ENCODE measurements around the gene ZNF189.

ZNF189 gene

GRCh38 chr9:101428909-101429308 lies 30.3 kb downstream of the ZNF189 start:
- no peak for DNase-seq (ENCODE audit: extremely low read depth, low read depth)
- no peak overlapping the region for H3K4me3 ChIP-seq (replicated peaks; ENCODE audit: low read depth, low read length)
- TF ChIP-seq, protein P1, sequence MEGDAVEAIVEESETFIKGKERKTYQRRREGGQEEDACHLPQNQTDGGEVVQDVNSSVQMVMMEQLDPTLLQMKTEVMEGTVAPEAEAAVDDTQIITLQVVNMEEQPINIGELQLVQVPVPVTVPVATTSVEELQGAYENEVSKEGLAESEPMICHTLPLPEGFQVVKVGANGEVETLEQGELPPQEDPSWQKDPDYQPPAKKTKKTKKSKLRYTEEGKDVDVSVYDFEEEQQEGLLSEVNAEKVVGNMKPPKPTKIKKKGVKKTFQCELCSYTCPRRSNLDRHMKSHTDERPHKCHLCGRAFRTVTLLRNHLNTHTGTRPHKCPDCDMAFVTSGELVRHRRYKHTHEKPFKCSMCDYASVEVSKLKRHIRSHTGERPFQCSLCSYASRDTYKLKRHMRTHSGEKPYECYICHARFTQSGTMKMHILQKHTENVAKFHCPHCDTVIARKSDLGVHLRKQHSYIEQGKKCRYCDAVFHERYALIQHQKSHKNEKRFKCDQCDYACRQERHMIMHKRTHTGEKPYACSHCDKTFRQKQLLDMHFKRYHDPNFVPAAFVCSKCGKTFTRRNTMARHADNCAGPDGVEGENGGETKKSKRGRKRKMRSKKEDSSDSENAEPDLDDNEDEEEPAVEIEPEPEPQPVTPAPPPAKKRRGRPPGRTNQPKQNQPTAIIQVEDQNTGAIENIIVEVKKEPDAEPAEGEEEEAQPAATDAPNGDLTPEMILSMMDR (IDR thresholded peaks at IDR 0.05; ENCODE audit: low read depth, low read length, missing control alignments), result no peak

GRCh38 chr9:101429736-101430135 lies 31.1 kb downstream of the ZNF189 start:
- TF ChIP-seq, protein P1 (IDR thresholded peaks at IDR 0.05; ENCODE audit: low read depth, low read length, missing control alignments), result no peak
- no peak for DNase-seq (ENCODE audit: extremely low read depth, low read depth)
- H3K4me3 ChIP-seq (replicated peaks; ENCODE audit: low read depth, low read length), result no peak overlapping the region

- no peak for DNase-seq (ENCODE audit: extremely low read depth, low read depth)
Observed at GRCh38 chr9:101432171-101432570, 33.5 kb downstream of the ZNF189 start.

DNA sequence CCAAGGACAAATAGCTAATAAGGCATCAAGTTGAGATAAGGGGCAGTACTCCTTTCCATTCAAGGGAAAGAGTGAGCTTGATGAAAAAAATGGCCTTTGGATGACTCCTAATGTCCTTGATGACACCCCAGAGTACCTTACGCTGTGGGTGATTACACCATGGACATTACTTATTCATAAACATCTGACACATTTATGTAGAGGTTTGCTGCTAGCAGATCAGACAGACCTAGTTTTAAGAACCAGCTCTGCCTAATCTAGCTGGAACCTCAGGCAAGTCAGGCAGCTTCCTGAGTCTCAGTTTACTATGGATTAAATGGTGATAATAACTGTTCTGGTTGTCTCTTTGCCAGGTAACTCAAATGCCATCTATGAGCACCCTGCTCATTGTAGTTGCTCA lies 34.1 kb downstream of the ZNF189 start:
- no peak for DNase-seq (ENCODE audit: extremely low read depth, low read depth)
- TF ChIP-seq, protein P1 (IDR thresholded peaks at IDR 0.05; ENCODE audit: low read depth, low read length, missing control alignments), result no peak
- H3K4me3 ChIP-seq (replicated peaks; ENCODE audit: low read depth, low read length), result no peak overlapping the region

More at GRCh38 chr9:101432171-101432570, 33.5 kb downstream of the ZNF189 start:
- TF ChIP-seq, protein P1 (IDR thresholded peaks at IDR 0.05; ENCODE audit: low read depth, low read length, missing control alignments), result no peak
- H3K4me3 ChIP-seq (replicated peaks; ENCODE audit: low read depth, low read length), result no peak overlapping the region

GRCh38 chr9:101433229-101433628 lies 34.6 kb downstream of the ZNF189 start:
- no peak overlapping the region for H3K4me3 ChIP-seq (replicated peaks; ENCODE audit: low read depth, low read length)
- TF ChIP-seq, protein P1 (IDR thresholded peaks at IDR 0.05; ENCODE audit: low read depth, low read length, missing control alignments), result no peak
- DNase-seq (ENCODE audit: extremely low read depth, low read depth), result no peak

GRCh38 chr9:101434998-101435397 lies 36.3 kb downstream of the ZNF189 start:
- H3K4me3 ChIP-seq (replicated peaks; ENCODE audit: low read depth, low read length), result no peak overlapping the region
- TF ChIP-seq, protein P1 (IDR thresholded peaks at IDR 0.05; ENCODE audit: low read depth, low read length, missing control alignments), result no peak
- no peak for DNase-seq (ENCODE audit: extremely low read depth, low read depth)

- no peak within 1 kb of the TSS for H3K4me3 ChIP-seq (replicated peaks; ENCODE audit: low read depth, low read length)
- DNase-seq (ENCODE audit: extremely low read depth, low read depth), result no peak
- TF ChIP-seq, protein P1 (IDR thresholded peaks at IDR 0.05; ENCODE audit: low read depth, low read length, missing control alignments), result no peak
Observed at GRCh38 chr9:101435601-101436079, 37.0 kb downstream of the ZNF189 start, which contains the start of gene ALDOB. Gene ALDOB, minus strand, starts transcription at chr9:101435774. Its CDS starts 4,887 bp downstream, at chr9:101430887.
